Raji (cell line): ENCODE measurements around the gene CETN1.

ENCODE experiments used
- POLR2A ChIP-seq: IDR thresholded peaks from 2 replicates; pipeline ENCODE4 v1.6.1; 2011; ENCODE audit warnings: low read depth, low read length, control low read depth; ENCODE audit not compliant: insufficient read depth

CETN1 gene

DNA sequence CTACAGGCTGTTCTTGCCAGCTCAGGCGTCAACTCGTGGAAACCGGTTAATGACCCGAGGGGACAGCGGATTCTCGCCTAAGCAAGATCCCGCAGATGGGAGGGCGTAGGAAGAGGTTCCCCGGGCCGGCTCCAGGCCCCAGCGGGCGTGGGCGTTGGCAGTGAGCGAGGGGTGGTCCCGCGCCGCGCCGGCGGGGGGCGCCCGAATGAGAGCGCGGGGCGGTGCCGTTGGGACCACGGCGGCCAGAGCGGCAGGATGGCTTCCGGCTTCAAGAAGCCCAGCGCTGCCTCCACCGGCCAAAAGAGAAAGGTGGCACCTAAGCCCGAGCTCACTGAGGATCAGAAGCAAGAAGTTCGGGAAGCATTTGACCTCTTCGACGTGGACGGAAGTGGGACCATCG lies at the start of gene CETN1:
Gene CETN1 (plus strand): TSS at position 227 of the 400 bp plus-strand sequence. CDS start 29 bp downstream, at position 256.
- TF ChIP-seq POLR2A: no peak

DNA sequence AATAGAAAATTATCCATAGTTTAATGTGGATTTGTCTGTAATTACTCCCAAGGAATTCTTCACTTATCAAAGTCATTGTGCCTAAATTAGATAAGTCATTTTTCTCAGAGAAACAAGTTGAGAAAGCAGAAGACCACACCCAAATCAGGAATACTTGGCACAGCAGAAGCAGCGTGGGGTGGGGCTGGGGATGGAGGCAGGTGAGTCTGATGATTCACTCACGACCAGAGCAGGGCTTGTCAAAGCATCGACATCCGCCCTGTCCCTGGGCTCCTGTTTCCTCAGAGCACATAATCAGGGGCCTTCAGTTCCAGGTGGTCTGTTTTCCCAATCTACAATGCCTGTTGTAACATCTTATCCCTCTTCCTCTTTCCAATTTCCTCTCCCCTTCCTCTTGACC lies 48.2 kb upstream of the CETN1 start:
- TF ChIP-seq POLR2A: no peak

DNA sequence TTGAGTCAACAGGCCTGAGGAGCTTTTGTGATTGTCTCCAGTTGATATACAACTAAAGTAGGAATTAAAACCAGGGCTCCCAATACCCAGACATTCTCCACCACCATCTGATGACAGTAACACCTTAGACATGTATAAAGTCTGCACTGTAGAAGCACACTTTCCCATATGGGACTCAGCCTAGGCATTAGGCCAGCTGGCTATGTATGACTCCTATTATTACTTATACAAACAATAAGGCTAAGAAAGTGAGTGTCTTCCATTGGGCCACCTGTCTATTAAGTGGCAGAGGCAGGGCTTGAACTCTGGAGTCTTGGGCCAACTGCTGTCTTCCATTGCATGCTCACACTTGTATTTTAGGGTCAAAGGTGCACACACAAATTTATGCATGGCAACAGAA lies 47.5 kb upstream of the CETN1 start:
- no peak for TF ChIP-seq POLR2A

DNA sequence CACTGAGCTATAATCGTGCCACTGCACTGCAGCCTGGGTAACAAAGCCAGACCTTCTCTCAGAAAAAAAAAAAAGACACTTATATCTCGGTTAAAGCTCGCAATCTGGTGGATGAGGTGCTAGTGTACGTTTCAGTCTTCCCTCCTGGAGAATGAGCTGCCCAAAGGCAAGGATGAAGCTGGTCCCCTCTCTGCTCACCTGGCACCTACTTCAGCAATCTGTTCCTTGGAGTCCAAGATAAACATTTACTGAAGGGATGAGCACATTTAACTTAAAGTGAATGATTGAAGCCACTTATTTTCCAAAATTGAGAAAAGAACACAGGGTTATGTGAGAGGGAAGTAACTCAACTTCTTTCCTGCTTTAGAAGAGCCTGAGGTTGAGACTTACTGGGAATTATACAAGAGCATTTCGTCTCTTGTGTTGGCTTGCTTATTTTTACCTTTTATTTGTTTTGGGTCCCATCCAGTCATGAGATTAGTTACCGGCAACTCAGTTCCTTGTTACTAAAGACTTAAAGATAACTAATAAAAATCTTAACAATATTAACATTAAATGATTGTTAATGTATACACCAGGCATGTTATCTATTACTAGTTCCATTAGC lies 46.1 kb upstream of the CETN1 start:
- no peak for TF ChIP-seq POLR2A

DNA sequence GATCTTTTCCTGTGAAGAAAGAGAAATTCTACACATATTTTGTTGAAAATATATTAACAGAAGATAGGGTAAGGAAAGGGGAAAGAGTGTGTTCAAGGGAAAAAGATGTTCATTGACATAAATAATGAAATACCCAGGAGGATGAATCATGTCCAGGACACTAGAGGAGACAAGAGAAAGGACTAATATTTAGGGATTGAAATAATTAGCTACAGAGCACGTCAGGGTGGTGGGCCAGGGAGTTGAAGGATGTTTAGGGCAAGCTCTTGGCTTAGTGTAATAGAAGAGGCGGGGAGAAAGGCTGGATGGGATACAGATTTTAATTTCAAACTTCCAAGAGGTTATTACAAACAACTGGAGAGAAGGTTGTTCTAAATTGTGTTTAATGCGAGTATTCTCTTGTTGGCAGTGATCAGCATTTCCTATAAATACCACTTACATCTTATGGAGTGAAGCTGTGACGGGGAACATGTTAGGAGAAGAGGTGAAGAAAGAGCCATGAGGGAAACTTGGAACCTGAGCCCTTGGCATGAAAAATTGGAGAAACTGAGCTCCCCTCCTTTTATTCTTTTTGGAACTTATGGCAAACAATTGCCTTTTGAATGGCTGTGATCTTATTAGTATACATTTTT lies 36.6 kb upstream of the CETN1 start:
- TF ChIP-seq POLR2A: no peak

DNA sequence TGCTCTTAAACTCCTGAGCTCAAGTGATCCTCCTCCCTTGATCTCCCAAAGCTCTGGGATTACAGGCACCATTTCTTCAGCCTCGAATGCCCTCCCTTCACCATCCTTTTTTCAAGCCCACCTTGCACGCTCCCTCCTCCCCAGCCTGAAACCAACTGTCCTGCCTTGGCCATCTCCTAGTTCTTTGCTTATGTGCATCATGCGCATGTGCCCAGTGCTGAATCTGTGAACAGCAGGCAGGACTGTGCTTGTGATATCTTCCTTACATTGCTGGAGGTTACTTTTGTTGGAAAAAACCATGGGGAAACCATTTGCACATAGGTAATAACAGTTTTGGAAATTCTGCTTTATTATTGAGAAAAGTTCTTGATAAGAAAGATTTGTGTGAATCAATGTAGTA lies 30.2 kb upstream of the CETN1 start:
- no peak for TF ChIP-seq POLR2A

DNA sequence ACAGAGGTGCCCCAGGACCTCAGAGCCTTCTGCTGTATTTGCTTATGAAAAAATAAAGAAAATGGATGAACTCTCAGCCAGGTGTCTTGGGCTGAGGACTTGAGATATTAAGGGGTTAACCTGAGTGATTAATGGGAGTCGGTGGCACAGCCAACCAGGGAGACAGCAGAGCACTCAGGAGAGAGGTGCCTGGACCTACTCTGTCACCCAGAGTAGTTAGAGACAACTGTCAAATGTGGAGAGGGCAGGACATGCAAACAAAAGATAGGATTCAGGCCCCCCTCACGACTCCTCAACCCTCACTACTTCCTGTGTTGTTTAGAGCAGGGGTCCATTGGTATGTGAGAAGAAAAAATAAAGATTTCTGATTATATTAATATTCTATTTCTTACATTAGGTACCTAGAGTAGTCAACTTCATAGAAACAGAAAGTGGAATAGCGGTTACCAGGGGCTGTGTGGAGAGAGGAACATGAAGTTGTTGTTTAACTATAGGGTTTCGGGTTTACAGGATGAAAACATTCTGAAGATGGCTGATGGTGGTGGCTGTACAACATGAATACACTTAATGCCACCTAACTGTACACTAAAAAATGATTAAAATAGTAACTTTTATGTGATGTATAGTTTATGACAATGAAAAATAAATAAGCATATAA lies 28.6 kb upstream of the CETN1 start:
- no peak for TF ChIP-seq POLR2A

DNA sequence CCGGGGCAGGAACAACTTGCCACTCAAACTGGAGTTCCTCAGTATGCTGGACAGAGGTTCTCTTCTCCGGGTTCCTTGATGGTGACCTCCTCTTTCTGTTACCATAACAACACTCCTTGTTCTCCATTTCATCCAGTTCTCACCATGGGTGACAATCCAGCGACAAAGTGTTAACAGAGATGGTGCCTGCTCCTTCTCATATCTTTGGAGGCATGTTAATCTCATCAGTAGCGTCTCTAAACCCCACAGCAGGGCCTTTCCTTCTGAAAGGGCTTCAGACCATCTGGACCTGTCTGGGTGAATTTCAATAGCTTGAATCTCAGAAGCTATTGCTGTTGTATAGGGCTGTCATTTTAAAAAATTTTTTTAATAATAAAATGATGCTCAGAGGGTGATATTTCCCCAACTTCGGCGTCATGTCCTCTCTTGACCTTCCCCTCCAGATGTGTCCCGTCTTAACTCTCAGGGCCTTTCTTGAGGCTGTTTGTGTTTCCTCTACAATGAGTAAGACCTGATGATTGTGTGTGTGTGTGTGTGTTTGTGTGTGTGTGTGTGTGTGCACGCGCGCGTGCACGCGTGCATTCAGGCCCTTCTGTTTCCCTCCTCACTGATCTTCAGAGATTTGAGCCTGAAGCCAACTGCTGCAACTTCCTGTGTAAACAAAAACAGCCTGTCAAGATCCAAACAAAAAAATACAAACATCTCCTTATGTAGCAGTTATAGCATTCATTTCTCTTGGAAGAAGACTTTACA lies 24.3 kb upstream of the CETN1 start:
- no peak for TF ChIP-seq POLR2A

DNA sequence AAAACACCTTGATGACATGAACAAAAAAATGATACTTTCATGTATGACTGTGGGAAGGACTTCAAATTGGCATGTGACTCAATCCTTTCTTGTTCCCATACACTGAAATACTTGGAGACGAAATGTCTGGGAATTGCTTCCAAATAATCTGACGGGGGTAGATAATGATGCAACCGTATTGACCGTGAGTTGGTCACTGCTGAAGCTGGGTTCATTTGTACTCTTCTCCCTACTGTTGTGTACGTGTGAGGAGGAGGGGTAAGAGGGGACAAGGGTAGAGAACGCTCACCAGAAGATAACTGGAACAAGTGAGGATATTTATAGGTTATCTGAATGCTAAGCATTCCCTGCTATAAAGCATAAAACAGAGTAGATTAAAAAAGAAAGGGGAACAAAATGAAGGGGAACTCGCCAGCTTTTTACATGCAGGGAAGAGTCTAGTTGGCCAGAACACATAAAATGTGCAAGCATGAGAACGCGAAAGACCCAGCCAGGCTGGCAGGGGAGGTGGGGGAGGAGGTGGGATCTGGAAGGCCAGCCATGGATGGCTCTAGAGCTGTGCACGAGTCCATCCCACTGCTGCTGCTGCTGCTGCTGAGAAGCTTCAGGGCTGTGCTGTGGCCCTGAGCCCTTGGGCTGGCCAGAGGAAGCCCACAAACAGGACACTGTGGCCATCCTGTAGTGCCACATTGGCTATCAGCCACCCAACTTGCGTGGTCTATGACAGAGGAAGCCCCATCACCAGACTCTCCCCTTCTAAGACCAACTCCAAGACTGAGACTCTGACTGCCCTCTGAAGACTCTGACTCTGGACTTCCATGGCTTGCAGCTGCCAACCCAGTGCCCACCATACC lies 15.2 kb upstream of the CETN1 start:
- no peak for TF ChIP-seq POLR2A

DNA sequence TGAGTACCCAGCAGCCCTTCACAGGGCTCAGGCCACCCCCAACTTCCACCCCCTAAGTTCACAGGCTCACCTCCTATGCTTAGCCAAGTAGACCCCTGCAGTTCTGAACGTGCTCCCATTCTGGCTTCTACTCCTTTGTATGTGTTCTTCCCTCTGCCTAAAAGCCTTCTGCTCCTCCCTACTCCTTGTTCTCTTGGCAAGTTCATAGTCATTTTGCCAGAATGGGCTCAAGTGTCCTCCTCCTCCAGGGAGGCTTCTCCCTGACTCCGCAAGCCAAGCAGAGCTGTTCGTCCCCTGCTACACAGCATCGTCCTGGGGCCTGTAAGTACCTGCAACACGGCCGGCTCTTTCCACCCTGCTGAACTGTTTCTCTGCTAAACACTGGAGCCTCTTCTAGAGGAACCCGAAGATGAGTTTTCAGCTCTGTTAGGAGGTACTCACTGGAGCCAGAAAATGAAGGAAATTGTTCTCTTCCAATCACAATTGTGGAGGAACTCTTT lies 14.6 kb upstream of the CETN1 start:
- TF ChIP-seq POLR2A: no peak

DNA sequence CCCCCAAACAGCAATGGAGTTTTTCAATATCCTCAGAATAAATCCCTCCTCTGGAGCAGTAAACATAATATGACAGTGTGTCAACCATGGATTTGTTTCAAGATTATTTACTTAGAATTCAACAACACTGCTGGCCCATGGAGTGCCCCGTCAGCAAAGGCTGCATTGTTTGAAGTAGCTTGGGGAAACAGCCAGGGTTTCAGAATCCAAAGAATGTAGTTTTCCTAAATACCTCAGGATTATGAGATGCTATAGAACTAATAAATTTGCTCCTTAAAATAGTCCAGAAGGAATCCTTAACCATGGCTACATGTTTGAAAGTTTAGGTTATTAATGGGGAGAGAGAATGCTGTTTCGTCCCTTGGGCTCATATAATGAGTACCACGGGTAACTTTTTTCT lies 13.1 kb upstream of the CETN1 start:
- TF ChIP-seq POLR2A: no peak

DNA sequence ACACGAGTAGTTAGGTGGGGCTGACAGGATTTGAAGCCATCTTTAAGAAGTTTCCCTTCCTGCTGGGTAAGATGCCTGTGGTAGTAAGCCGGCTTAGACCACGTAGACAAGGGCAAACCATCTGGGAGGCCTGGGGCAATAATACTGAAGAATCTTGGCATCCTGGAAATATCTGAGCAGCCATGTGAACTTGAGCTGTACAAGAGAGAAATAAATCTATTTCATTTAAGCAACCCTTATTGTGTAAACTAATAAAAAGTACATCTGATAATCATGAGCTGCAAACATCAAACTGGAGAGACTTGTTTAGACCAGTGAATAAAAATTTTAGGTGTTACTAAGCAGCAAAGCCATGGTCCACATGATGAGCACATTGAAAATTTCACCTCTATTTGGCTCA lies 11.4 kb upstream of the CETN1 start:
- no peak for TF ChIP-seq POLR2A

DNA sequence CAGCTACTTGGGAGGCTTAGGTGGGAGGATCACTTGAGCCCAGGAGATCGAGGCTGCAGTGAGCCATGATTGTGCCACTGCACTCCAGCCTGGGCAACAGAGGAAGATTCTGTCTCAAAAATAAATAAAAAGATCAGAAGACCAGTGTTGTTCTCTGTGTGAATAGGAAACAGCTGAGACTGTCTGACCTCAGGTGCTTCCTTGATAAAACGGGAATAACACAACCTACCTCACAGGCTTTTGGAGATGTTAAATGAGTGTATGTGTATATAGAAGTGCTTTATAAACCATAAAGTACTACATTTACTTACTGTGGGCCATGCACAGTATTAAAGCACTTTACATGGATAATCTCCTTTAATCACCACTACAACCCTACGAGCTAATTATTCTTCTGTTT lies 9.9 kb upstream of the CETN1 start:
- TF ChIP-seq POLR2A: no peak

DNA sequence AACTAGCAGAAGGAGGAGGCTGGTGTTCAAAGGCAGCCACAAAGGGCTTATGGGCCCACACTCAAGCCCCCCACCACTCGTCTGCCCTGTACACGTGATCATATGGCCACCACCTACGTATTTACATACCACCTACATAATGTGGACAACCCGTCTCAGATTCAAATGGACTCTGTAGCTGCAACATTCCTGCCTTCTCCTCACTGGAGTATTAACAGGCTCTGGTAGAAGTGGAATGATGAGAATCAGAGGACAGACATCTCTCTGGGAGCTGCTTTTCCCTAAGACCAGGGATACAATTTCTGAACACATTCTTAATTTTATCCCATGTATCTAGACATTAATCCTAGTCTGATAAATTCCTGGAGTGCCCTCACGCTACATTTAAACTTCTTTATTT lies 9.5 kb upstream of the CETN1 start:
- no peak for TF ChIP-seq POLR2A
